ENCODE measurements around the gene CLCN3. TPM values are rescaled to one million over a fixed set of nuclear protein-coding genes. Genes with fewer than 3 reads are reported as not detected.

The CLCN3 gene
- total and polyA plus RNA-seq, 2 of the 13 experiments (the other 11 are each of a cell fraction or from before 2014, with no cell fraction given), result 13.6 to 23.7 TPM

GRCh38 chr4:169757575-169758184 lies 137.3 kb downstream of the CLCN3 start, which contains the start of gene HPF1 (continued):
- TF ChIP-seq PRDM10 (CRISPR knock-in tag; IDR thresholded peaks at IDR 0.05; ENCODE audit: low read depth) (peak; percentile 23; the same call in 1 of the 2 replicates), ZNF850 (CRISPR knock-in tag; conservative IDR thresholded peaks at IDR 0.05) (no peak), ZNF530 (CRISPR knock-in tag; IDR thresholded peaks at IDR 0.05; ENCODE audit: low read depth) (no peak), EHMT2 (IDR thresholded peaks at IDR 0.05; ENCODE audit: borderline replicate concordance, low read depth, low read length) (no peak), BATF2 (CRISPR knock-in tag; IDR thresholded peaks at IDR 0.05) (no peak), MAFF (IDR thresholded peaks at IDR 0.05; ENCODE audit: low read depth, low read length) (peak; percentile 42; the same call in 1 of the 2 replicates), ZNF292 (CRISPR knock-in tag; IDR thresholded peaks at IDR 0.05; ENCODE audit: borderline replicate concordance, low read depth) (peak; percentile 96), ZFY (CRISPR knock-in tag; IDR thresholded peaks at IDR 0.05) (peak; percentile 85), TFDP2 (CRISPR knock-in tag; IDR thresholded peaks at IDR 0.05) (peak; percentile 94), ZNF777 (CRISPR knock-in tag; IDR thresholded peaks at IDR 0.05) (peak; percentile 37; the same call in 1 of the 2 replicates), CEBPG (CRISPR knock-in tag; IDR thresholded peaks at IDR 0.05) (0 out of 2 replicates have a peak, but pooled peaks have one; percentile 16), MYPOP (CRISPR knock-in tag; IDR thresholded peaks at IDR 0.05) (peak; percentile 71; the same call in 1 of the 2 replicates), TGIF2 (CRISPR knock-in tag; IDR thresholded peaks at IDR 0.05) (no peak), CEBPZ (IDR thresholded peaks at IDR 0.05; ENCODE audit: low read length) (no peak), FOXM1 (CRISPR knock-in tag; IDR thresholded peaks at IDR 0.05) (no peak), HNF4A (CRISPR knock-in tag; IDR thresholded peaks at IDR 0.05) (0 out of 2 replicates have a peak, but pooled peaks have one; percentile 22), ZNF552 (CRISPR knock-in tag; IDR thresholded peaks at IDR 0.05; ENCODE audit: borderline replicate concordance) (no peak), MAFG (CRISPR knock-in tag; IDR thresholded peaks at IDR 0.05) (no peak)
- TF ChIP-seq, protein P1, sequence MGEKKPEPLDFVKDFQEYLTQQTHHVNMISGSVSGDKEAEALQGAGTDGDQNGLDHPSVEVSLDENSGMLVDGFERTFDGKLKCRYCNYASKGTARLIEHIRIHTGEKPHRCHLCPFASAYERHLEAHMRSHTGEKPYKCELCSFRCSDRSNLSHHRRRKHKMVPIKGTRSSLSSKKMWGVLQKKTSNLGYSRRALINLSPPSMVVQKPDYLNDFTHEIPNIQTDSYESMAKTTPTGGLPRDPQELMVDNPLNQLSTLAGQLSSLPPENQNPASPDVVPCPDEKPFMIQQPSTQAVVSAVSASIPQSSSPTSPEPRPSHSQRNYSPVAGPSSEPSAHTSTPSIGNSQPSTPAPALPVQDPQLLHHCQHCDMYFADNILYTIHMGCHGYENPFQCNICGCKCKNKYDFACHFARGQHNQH (CRISPR knock-in tag; IDR thresholded peaks at IDR 0.05), result peak; percentile 67

All from HepG2 (cell line).